Choroid plexus epithelial cell (primary cell): ENCODE measurements around the gene OR51B2.
A peak's percentile ranks its signal among the peaks of the same experiment; 100 is the strongest.
"Not testable (repeated sequence)": the region's sequence is repeated elsewhere in the genome, so short reads cannot be mapped to it uniquely, and the experiment has no call there.

ENCODE experiments used
- DNase-seq: peaks from one replicate; pipeline ENCODE4 v3.0.0-alpha.2; 2010; ENCODE audit warnings: low read depth
- H3K4me3 ChIP-seq: 2 replicates; pipeline ENCODE4 v1.5.1; 2011; ENCODE audit warnings: low read depth, mild to moderate bottlenecking, control low read depth, low read length, moderate library complexity
- TF ChIP-seq, protein P1 (sequence below): conservative IDR thresholded peaks from 2 replicates; pipeline ENCODE4 v1.5.1; 2011; ENCODE audit warnings: low read depth, mild to moderate bottlenecking, control low read depth, inconsistent platforms, low read length, moderate library complexity

The OR51B2 gene, protein sequence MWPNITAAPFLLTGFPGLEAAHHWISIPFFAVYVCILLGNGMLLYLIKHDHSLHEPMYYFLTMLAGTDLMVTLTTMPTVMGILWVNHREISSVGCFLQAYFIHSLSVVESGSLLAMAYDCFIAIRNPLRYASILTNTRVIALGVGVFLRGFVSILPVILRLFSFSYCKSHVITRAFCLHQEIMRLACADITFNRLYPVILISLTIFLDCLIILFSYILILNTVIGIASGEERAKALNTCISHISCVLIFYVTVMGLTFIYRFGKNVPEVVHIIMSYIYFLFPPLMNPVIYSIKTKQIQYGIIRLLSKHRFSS

DNA sequence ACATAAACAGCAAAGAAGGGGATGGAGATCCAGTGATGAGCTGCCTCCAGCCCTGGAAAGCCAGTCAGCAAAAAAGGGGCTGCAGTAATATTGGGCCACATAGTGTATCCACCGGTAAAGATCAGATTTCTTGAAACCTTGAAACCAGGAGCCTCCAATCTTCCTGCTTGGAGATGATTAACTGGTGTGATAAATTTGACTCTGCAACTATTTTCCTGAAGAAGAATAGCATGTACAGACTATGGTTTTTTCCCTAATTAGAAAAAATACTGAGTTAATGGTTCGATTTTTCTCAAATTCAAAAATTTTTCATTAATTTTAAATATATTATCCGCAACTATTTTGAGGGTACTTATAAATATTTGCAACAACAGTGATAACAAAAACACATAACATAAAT is at the start of gene OR51B2:
Gene OR51B2, minus strand, starts transcription at position 101 of the 400 bp plus-strand sequence. Its CDS starts 0 bp downstream, at position 101.
- DNase-seq = no peak
- TF ChIP-seq, protein P1, sequence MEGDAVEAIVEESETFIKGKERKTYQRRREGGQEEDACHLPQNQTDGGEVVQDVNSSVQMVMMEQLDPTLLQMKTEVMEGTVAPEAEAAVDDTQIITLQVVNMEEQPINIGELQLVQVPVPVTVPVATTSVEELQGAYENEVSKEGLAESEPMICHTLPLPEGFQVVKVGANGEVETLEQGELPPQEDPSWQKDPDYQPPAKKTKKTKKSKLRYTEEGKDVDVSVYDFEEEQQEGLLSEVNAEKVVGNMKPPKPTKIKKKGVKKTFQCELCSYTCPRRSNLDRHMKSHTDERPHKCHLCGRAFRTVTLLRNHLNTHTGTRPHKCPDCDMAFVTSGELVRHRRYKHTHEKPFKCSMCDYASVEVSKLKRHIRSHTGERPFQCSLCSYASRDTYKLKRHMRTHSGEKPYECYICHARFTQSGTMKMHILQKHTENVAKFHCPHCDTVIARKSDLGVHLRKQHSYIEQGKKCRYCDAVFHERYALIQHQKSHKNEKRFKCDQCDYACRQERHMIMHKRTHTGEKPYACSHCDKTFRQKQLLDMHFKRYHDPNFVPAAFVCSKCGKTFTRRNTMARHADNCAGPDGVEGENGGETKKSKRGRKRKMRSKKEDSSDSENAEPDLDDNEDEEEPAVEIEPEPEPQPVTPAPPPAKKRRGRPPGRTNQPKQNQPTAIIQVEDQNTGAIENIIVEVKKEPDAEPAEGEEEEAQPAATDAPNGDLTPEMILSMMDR = no peak
- no peak within 1 kb of the TSS for H3K4me3 ChIP-seq

DNA sequence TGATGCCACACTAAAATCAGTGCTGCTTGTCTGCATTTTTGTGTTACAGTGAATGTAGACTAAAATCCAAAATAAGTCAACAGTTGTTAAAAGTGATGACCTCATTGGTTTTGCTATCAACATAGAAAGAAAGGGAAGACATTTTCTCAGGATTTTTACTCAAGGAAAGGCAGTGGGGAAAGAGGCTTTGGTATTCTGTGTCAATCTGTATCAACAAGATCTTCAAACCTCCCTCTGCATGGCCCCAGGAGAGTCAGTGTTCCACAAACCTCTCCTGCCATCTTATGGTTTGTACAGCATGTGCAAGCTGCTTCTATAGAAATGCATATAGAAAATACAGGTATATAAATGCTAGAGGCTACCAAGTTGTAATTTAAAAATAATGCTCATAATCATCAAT is 45.7 kb upstream of the OR51B2 start:
- no peak overlapping the region for H3K4me3 ChIP-seq
- TF ChIP-seq, protein P1 = peak; percentile 83
- peak; percentile 88 for DNase-seq

DNA sequence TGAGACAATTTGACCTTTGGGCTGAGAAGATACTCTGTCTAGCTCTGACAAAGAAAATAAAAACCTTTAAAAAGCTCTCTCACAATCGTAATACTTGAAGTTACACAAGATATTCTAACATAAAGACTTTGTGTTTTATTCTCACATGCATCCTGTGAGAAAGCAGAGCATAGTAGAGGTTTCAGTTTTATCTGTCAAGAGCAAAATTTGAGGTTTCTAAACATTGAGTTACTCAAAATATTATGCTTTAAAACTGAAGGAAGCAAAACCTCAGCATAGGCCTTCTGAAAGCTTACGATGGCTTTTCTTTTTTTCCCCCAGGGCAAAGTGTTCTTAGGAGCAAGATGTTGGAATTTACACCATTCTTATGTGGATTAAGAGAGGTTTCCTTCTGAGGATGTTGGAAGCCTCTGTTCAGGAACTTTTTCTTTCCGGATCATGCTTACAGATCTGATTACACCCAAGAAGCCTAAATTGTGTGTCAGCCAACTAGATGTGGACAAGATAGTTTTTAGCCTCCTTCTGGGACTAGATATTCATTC is 44.5 kb upstream of the OR51B2 start:
- DNase-seq = no peak
- TF ChIP-seq, protein P1 = no peak
- no peak overlapping the region for H3K4me3 ChIP-seq

DNA sequence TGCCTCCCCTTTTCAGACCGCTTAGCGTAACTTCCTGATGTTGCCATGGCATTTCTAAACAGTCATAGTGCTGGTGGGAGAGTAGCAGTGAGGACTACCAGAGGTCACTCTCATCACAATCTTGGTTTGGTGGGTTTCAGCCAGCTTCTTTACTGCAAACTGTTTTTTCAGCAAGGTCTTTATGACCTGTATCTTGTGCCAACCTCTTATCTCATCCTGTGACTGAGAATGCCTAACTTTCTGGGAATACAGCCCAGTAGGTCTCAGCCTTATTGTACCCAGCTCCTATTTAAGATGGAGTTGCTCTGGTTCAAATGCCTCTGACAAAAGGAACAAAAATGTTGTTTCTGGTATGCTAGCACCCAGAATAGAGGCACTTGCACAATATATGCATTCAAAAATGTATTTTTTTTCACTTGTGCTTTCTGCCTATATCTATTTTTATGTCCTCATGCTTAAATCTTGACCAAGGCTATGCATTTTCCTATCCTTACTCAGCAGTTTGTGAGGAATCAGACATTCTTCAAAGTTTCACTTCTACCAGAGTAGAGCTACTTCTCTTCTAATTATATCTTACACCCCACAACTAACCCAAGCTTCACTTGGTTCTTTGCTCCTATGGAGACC is 43.5 kb upstream of the OR51B2 start:
- TF ChIP-seq, protein P1 = no peak
- no peak overlapping the region for H3K4me3 ChIP-seq
- DNase-seq = peak; percentile 77

DNA sequence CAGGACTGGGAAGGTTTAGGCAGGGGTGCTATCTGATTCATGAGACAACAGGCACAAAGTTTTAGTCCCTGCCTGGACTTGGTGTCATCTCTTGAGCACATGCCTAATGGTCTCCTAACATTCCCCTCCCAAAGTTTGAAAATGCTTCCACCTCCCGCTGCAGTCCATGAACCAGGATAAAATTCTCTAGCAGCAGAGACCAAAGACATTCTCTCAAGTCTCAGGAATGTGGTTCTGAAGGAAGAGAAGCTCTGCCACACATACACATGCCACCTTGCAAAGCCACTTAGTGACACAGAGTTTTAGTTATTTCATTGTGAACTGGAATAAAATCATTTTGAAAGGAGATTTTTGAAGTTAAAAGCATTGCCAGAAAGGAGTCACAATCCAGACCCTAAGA is 42.8 kb upstream of the OR51B2 start:
- no peak overlapping the region for H3K4me3 ChIP-seq
- DNase-seq = no peak
- TF ChIP-seq, protein P1 = no peak

DNA sequence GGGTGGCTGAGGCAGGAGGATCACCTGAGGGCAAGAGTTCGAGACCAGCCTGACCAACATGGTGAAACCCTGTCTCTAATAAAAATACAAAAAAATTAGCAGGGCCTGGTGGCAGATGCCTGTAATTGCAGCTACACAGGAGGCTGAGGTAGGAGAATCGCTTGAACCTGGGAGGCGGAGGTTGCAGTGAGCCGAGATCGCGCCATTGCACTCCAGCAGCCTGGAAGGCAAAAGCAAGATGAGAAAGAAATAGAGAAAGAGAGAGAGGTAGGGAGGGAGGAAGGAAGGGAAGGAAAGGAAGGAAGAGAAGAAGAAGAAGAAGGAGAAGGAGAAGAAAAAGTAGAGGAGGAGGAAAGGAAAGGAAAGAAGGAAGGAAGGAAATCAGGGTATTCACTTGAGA is 42.3 kb upstream of the OR51B2 start:
- TF ChIP-seq, protein P1 = peak; percentile 23
- H3K4me3 ChIP-seq, DNase-seq: not testable (repeated sequence)
